Testis (tissue), 5 donors: Measurements from ENCODE around the gene P2RX6. TPM values are rescaled to one million over a fixed set of nuclear protein-coding genes. Genes with fewer than 3 reads are reported as not detected.

ENCODE experiments used
- DNase-seq: peaks from one replicate; pipeline ENCODE4 v3.0.0-alpha.2; 2019
- H3K27ac ChIP-seq, 2 donors: fragments of 200-600 bp; sonication (generic); one replicate each; pipeline ENCODE4 v1.5.1; 2019
- H3K27me3 ChIP-seq: fragments of 200-600 bp; sonication (generic); one replicate; pipeline ENCODE4 v1.5.1; 2019
- H3K36me3 ChIP-seq: fragments of 200-600 bp; sonication (generic); one replicate; pipeline ENCODE4 v1.5.1; 2017; ENCODE audit warnings: low read depth; ENCODE audit errors: missing control alignments
- H3K4me1 ChIP-seq: fragments of 200-600 bp; sonication (generic); one replicate; pipeline ENCODE4 v1.5.1; 2019
- H3K4me3 ChIP-seq, 2 donors: fragments of 200-600 bp; sonication (generic); one replicate each; pipeline ENCODE4 v1.5.1; 2017 to 2019
- H3K9me3 ChIP-seq: fragments of 200-600 bp; sonication (generic); one replicate; pipeline ENCODE4 v1.5.1; 2017
- CTCF ChIP-seq, 3 experiments: fragments of 450-650 bp in 2 of 3; fragments of 200-600 bp in 1 of 3; sonication (generic) in 1 of 3; IDR thresholded peaks; one replicate each; pipeline ENCODE4 v1.5.1; 2016 to 2019; ENCODE audit warnings: antibody characterized with exemption in 3 of 3, mild to moderate bottlenecking in 2 of 3, moderate library complexity in 1 of 3
- POLR2A ChIP-seq: fragments of 450-650 bp; IDR thresholded peaks from one replicate; pipeline ENCODE4 v1.6.1; 2017; ENCODE audit warnings: antibody characterized with exemption, mild to moderate bottlenecking, moderate library complexity
- WGBS, 2 donors: methylation state at CpG; one replicate each; pipeline ENCODE4 v1.1.5; 2018; 5-methylcytosine and 5-hydroxymethylcytosine counted together
- intact Hi-C: fragments of 100-400 bp; cut with DNase I; formaldehyde crosslinking; loops from one replicate; pipeline ENCODE4 v1.15.1; 2023; ENCODE audit warnings: low total_unique reads
- long read RNA-seq, 2 donors: transcript quantifications; one replicate each; lab custom pipeline, GENCODE V29; 2026
- polyA plus RNA-seq: library from polyadenylated mRNA; stranded (reverse); fragments of 350-450 nt; fragmentation: Illumina TruSeq; extraction: RNeasy Lipid Tissue Mini Kit (QIAGEN cat#74804); gene quantifications from one replicate; pipeline ENCODE4 v1.2.3, GENCODE V29; 2014; ENCODE audit warnings: low read depth, low replicate concordance; ENCODE audit not compliant: insufficient read depth
- total RNA-seq, 2 donors: library from RNA; depleted of rRNA; stranded (reverse); fragments of >200 nt; gene quantifications; one replicate each; pipeline ENCODE4 v1.2.3, GENCODE V29; 2016

P2RX6 gene
- 10 to 100 TPM in 1 of 2 donors, 1 to 10 TPM in 1; 7.0 to 24.0 TPM for total RNA-seq
- polyA plus RNA-seq = 5.2 TPM
- long read RNA-seq, donor 1 = 0 reads
- long read RNA-seq, donor 2 = 0 reads

- 19 to 22% methylated on average over 10 to 12 of the region's 12 CpGs for WGBS, 2 donors
- H3K4me3 ChIP-seq = peak within 1 kb of the TSS; percentile 29 to 61
- H3K9me3 ChIP-seq = no peaks in the 10 kb centered on the region
- H3K36me3 ChIP-seq = no peaks in the 10 kb centered on the region
- TF ChIP-seq POLR2A (no peak), CTCF (IDR thresholded peaks at IDR 0.05) (no peak)
- peak; percentile 89 for DNase-seq
- H3K27me3 ChIP-seq = no peaks in the 10 kb centered on the region
- H3K4me1 ChIP-seq = peaks cover 18% of the 10 kb centered on the region
- intact Hi-C loops = no loop called here
- peak within 1 kb of the TSS; percentile 39 to 45 for H3K27ac ChIP-seq
Measured at GRCh38 chr22:21014726-21015465, at the start of gene P2RX6. Gene P2RX6, plus strand, starts transcription at chr22:21015165. Its CDS starts 10 bp downstream, at chr22:21015175.

- no peaks in the 10 kb centered on the region for H3K27me3 ChIP-seq
- 87 to 100% methylated on average over 1 to 11 of the region's 13 CpGs for WGBS, 2 donors
- intact Hi-C loops = no loop called here
- no peak for DNase-seq
- no peak overlapping the region for H3K4me3 ChIP-seq
- H3K4me1 ChIP-seq = peaks cover 10% of the 10 kb centered on the region
- TF ChIP-seq CTCF (IDR thresholded peaks at IDR 0.05) = no peak
- no peak for TF ChIP-seq POLR2A
- H3K27ac ChIP-seq = no peak overlapping the region
- no peaks in the 10 kb centered on the region for H3K9me3 ChIP-seq
- H3K36me3 ChIP-seq = no peaks in the 10 kb centered on the region
Measured at GRCh38 chr22:20965888-20966855, 48.8 kb upstream of the P2RX6 start.

DNA sequence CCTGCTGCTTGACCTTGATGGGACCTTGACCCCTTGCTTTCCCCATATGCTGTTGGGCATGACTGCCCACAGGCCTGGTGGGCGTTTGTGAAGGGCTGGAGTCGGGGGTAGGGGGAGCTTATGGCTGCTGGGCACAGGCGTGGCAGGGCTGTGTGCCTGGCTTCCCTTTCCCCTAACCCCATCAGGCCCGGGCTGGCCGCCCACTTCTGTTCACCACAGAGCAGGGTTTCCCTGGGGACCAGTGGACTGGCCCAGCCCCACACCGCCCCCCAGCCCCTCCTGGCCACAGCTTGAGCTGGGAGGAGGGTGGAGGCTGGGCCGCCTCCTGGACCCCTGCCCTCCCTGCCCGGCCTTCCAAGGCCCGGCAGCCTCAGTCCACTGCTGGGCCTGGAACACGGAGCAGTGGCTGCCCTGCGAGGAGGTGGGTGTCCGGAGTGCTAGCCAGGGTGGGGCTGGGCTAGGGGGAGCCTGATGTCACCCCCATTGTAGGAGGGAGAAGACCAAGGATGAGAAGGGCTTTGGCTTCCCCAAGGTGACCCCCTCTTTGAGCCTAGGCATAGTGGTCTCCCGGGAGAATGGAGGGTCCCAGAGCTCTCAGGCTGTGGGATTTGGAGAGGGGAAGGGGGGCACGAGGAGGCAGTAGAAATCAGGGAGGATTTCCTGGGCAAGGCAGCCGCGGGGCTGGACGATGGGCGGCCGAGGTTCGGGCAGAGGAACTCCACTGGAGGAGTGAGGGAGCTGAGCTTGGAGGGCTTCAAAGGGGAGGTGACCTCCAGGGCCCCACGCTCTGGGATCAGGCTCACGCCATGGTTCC is 47.9 kb upstream of the P2RX6 start, which contains the start of gene AIFM3:
Gene AIFM3, plus strand, starts transcription at position 373 of the 814 bp plus-strand sequence. CDS start 690 bp downstream, outside the sequence.
- Histone ChIP-seq H3K36me3 (no peaks in the 10 kb centered on the region), H3K4me3 (no peak within 1 kb of the TSS), H3K27me3 (no peaks in the 10 kb centered on the region), H3K4me1 (peaks cover 10% of the 10 kb centered on the region), H3K9me3 (no peaks in the 10 kb centered on the region), H3K27ac (no peak within 1 kb of the TSS)
- TF ChIP-seq POLR2A = no peak
- TF ChIP-seq CTCF (IDR thresholded peaks at IDR 0.05) = no peak
- 65 to 78% methylated on average over 13 to 20 of the region's 22 CpGs for WGBS, 2 donors
- DNase-seq = no peak
- intact Hi-C loops = no loop called here

DNA sequence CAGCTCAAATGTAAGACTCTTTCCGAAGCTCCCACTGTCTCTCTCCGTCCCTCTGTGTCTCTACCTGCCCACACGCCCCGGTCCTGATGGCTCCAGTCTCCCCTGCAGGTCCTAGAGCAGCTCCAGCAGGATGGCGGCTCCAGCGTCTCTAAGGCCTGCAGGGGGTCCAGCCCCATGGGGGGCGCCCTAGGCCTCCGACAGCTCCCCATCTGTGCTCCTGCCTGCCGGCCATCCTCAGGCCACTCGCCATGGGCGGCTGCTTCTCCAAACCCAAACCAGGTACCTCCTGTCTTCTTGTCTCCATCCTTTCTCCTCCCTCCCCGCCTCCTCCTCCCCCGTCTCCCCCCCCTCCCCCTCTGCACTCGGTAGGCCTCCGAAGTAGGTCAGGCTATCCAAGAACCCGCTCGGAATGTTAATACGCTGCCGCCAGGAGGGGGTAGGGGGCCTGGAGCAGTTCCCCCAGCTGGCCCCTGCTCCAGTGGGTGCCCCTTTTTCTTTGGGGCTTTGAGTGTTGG is 47.2 kb upstream of the P2RX6 start:
- Histone ChIP-seq H3K27ac (no peak overlapping the region), H3K4me3 (no peak overlapping the region), H3K9me3 (no peaks in the 10 kb centered on the region), H3K4me1 (peaks cover 10% of the 10 kb centered on the region), H3K27me3 (no peaks in the 10 kb centered on the region), H3K36me3 (no peaks in the 10 kb centered on the region)
- DNase-seq = no peak
- no peak for TF ChIP-seq CTCF (IDR thresholded peaks at IDR 0.05)
- no peak for TF ChIP-seq POLR2A
- intact Hi-C loops = no loop called here
- WGBS, 2 donors = 62 to 63% methylated on average over 17 to 19 of the region's 19 CpGs
